ENCODE results near the gene FAM13C. TPM values are rescaled to one million over a fixed set of nuclear protein-coding genes. Genes with fewer than 3 reads are reported as not detected.

The FAM13C gene
- polyA plus RNA-seq, 1 donor from 2014 or later, result 89.3 TPM

DNA sequence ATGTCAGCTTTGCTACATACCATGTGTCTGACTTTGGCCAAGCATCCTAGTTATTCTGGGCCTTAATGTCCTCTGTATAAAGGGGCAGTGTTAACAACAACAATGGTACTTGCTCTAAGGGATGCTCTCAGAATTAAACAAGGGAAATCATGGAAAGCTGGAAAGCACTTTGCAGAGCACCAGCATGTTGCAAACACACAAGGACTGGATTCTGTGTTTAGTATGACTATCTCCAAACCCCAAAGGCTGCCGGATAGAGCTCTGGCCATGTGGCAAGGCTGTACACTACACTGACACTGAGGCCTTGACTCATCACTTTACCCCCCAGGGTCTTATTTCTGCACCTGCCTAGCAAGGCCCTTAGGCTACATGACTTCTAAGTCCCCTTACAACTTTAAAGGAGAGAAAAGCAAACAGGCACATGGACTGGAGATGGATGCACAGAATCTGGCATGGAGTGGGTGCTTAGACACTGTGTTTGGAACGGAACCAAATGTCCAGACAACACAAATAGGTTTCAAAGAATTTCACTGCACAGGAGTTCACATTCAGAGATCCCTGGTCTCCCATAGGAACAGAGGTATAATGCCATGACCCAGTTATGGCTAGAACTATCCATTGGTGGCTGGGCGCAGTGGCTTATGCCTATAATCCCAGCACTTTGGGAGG lies 74.6 kb downstream of the FAM13C start:
- Histone ChIP-seq H3K9ac (ENCODE audit: low read length) (no peak overlapping the region), H3F3A (ENCODE audit: insufficient read depth, low read length, poor library complexity, severe bottlenecking) (no peaks in the 10 kb centered on the region)

GRCh38 chr10:59285848-59286247 lies 76.5 kb downstream of the FAM13C start:
- Histone ChIP-seq H3K79me2 (replicated peaks; ENCODE audit: insufficient read depth, low read length) (no peaks in the 10 kb centered on the region), H3K9ac (ENCODE audit: low read length) (no peak overlapping the region), H3K27ac (ENCODE audit: low read length) (no peak overlapping the region)
- TF ChIP-seq EZH2 (IDR thresholded peaks at IDR 0.05; ENCODE audit: borderline replicate concordance, insufficient read depth, low read length, poor library complexity, severe bottlenecking), result no peak
- no peak for TF ChIP-seq REST (IDR thresholded peaks at IDR 0.05; ENCODE audit: borderline replicate concordance)
- TF ChIP-seq CTCF (IDR thresholded peaks at IDR 0.05; ENCODE audit: poor library complexity, severe bottlenecking), result no peak
- TF ChIP-seq TAF1 (IDR thresholded peaks at IDR 0.05; ENCODE audit: low read depth), result no peak
- TF ChIP-seq POLR2AphosphoS5 (IDR thresholded peaks at IDR 0.05), result no peak
- no peak for TF ChIP-seq MXI1 (conservative IDR thresholded peaks at IDR 0.05; ENCODE audit: poor library complexity, severe bottlenecking)

More for the DNA sequence above, 74.6 kb downstream of the FAM13C start:
- H3K4me2 ChIP-seq (ENCODE audit: low read length), result no peak overlapping the region
- H3K4me3 ChIP-seq (ENCODE audit: low read length), result no peak overlapping the region
- H3K27me3 ChIP-seq (ENCODE audit: insufficient read depth, low read depth, low read length), result no peaks in the 10 kb centered on the region
- no peaks in the 10 kb centered on the region for H3K9me2 ChIP-seq (ENCODE audit: insufficient read depth, low read length)
- TF ChIP-seq REST (IDR thresholded peaks at IDR 0.05; ENCODE audit: borderline replicate concordance), result no peak
- TF ChIP-seq SMC3 (conservative IDR thresholded peaks at IDR 0.05; ENCODE audit: poor library complexity), result no peak
- no peak for TF ChIP-seq TAF1 (IDR thresholded peaks at IDR 0.05; ENCODE audit: low read depth)
- no peak for TF ChIP-seq CTCF (IDR thresholded peaks at IDR 0.05; ENCODE audit: poor library complexity, severe bottlenecking)
- no peak for TF ChIP-seq EZH2 (IDR thresholded peaks at IDR 0.05; ENCODE audit: borderline replicate concordance, insufficient read depth, low read length, poor library complexity, severe bottlenecking)
- no peak for TF ChIP-seq POLR2AphosphoS5 (IDR thresholded peaks at IDR 0.05)
- TF ChIP-seq MXI1 (conservative IDR thresholded peaks at IDR 0.05; ENCODE audit: poor library complexity, severe bottlenecking), result no peak
- TF ChIP-seq RAD21 (conservative IDR thresholded peaks at IDR 0.05), result no peak
- no peak for TF ChIP-seq EP300 (conservative IDR thresholded peaks at IDR 0.05; ENCODE audit: poor library complexity, severe bottlenecking)
- H3K27ac ChIP-seq (ENCODE audit: low read length), result no peak overlapping the region
- H3K79me2 ChIP-seq (replicated peaks; ENCODE audit: insufficient read depth, low read length), result no peaks in the 10 kb centered on the region
- no peaks in the 10 kb centered on the region for H4K20me1 ChIP-seq (ENCODE audit: insufficient read depth)
- no peak overlapping the region for H2AFZ ChIP-seq (ENCODE audit: low read depth, low read length)
- H3K9me3 ChIP-seq (ENCODE audit: low read length), result no peaks in the 10 kb centered on the region
- H3K36me3 ChIP-seq (ENCODE audit: insufficient read depth, low read length), result peaks cover 6% of the 10 kb centered on the region

More at GRCh38 chr10:59285848-59286247, 76.5 kb downstream of the FAM13C start:
- no peaks in the 10 kb centered on the region for H3K9me3 ChIP-seq (ENCODE audit: low read length)
- H2AFZ ChIP-seq (ENCODE audit: low read depth, low read length), result no peak overlapping the region
- peaks cover 3% of the 10 kb centered on the region for H3F3A ChIP-seq (ENCODE audit: insufficient read depth, low read length, poor library complexity, severe bottlenecking)
- no peaks in the 10 kb centered on the region for H4K20me1 ChIP-seq (ENCODE audit: insufficient read depth)
- no peak overlapping the region for H3K4me3 ChIP-seq (ENCODE audit: low read length)
- H3K9me2 ChIP-seq (ENCODE audit: insufficient read depth, low read length), result no peaks in the 10 kb centered on the region
- peaks cover 6% of the 10 kb centered on the region for H3K36me3 ChIP-seq (ENCODE audit: insufficient read depth, low read length)
- H3K4me2 ChIP-seq (ENCODE audit: low read length), result no peak overlapping the region
- no peaks in the 10 kb centered on the region for H3K27me3 ChIP-seq (ENCODE audit: insufficient read depth, low read depth, low read length)

Data from neural cell (in vitro differentiated cells).